ENCODE results near the gene PDILT.
"Not testable (repeated sequence)": the region's sequence is repeated elsewhere in the genome, so short reads cannot be mapped to it uniquely, and the experiment has no call there.

- TF ChIP-seq MAX (IDR thresholded peaks at IDR 0.05; ENCODE audit: insufficient read depth, insufficient read length); CTCF (IDR thresholded peaks at IDR 0.05; ENCODE audit: extremely low read depth in 1 of 2, insufficient read depth in 1 of 2, low read depth in 1 of 2, low read length in 2 of 2); POLR2AphosphoS5 (IDR thresholded peaks at IDR 0.05; ENCODE audit: insufficient read depth, low read depth, low read length); POLR2A (IDR thresholded peaks at IDR 0.05; ENCODE audit: low read depth, low read length); EZH2 (IDR thresholded peaks at IDR 0.05; ENCODE audit: borderline replicate concordance, low read depth, low read length, severe bottlenecking); FOS (IDR thresholded peaks at IDR 0.05; ENCODE audit: borderline replicate concordance, insufficient read depth, low read length); MYC (IDR thresholded peaks at IDR 0.05; ENCODE audit: low read depth, low read length): not testable (repeated sequence)
Measured at GRCh38 chr16:20439820-20440231, 35.3 kb upstream of the PDILT start.

Measured in endothelial cell of umbilical vein (primary cell).